Measurements from ENCODE around the gene DDX17.

The DDX17 gene

DNA sequence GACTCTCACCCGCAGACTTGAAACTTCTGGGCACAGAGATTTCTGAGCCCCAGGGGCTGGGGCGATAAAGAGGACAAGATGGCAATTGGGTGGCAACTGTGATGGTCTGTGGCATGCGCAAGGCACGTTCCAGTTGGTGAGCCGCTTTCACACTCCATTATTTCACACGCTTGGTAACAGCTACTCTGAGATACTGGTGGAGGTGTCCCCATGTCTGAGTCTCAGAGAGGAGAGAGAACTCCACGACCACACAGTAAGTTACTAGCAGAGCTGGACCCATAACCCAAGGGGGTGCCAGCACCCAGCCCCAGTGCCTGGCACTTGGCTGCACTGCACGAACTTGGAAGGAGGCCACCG is 45.1 kb downstream of the DDX17 start:
- FAIRE-seq = no peak
- peak; percentile 14 for DNase-seq (ENCODE audit: insufficient read length, low spot score)
- TF ChIP-seq SPI1 (IDR thresholded peaks at IDR 0.05; ENCODE audit: low read depth, low read length) = no peak
- no peak for TF ChIP-seq PAX5 (IDR thresholded peaks at IDR 0.05; ENCODE audit: insufficient read depth, low read length, severe bottlenecking)
- TF ChIP-seq TAF1 (IDR thresholded peaks at IDR 0.05; ENCODE audit: low read depth, low read length) = no peak
- no peak for TF ChIP-seq POLR2A (IDR thresholded peaks at IDR 0.05; ENCODE audit: low read depth, low read length)
- TF ChIP-seq POLR2AphosphoS5 (IDR thresholded peaks at IDR 0.05; ENCODE audit: low read depth, low read length) = no peak
- no peak for TF ChIP-seq POU2F2 (IDR thresholded peaks at IDR 0.05; ENCODE audit: low read depth, low read length)

DNA sequence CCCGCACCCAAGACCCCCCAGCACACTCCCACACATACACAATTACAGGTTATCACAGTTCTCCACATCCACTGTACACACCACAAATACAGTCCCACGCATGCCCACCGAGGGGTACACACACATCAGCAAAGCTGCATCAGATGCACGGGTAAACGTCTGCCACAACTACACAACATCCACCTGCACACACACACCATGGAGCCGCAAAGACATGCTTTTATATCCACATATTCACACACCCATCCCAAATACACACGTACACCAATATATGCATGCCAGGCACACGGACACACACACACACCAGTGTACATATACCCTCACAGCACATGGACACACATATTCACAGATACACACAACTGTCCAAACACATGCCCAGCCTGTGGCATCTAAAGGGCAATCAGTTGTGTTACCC is 45.7 kb downstream of the DDX17 start:
- no peak for DNase-seq (ENCODE audit: insufficient read length, low spot score)
- FAIRE-seq = peak; percentile 67
- no peak for TF ChIP-seq TAF1 (IDR thresholded peaks at IDR 0.05; ENCODE audit: low read depth, low read length)
- TF ChIP-seq POLR2A (IDR thresholded peaks at IDR 0.05; ENCODE audit: low read depth, low read length) = no peak
- TF ChIP-seq POU2F2 (IDR thresholded peaks at IDR 0.05; ENCODE audit: low read depth, low read length) = no peak

- FAIRE-seq (no peak), DNase-seq (ENCODE audit: insufficient read length, low spot score) (no peak)
- TF ChIP-seq POLR2A (IDR thresholded peaks at IDR 0.05; ENCODE audit: low read depth, low read length) = no peak
- TF ChIP-seq POLR2AphosphoS5 (IDR thresholded peaks at IDR 0.05; ENCODE audit: low read depth, low read length) = no peak
- TF ChIP-seq TAF1 (IDR thresholded peaks at IDR 0.05; ENCODE audit: low read depth, low read length) = no peak
- no peak for TF ChIP-seq SPI1 (IDR thresholded peaks at IDR 0.05; ENCODE audit: low read depth, low read length)
- TF ChIP-seq PAX5 (IDR thresholded peaks at IDR 0.05; ENCODE audit: insufficient read depth, low read length, severe bottlenecking) = no peak
- TF ChIP-seq POU2F2 (IDR thresholded peaks at IDR 0.05; ENCODE audit: low read depth, low read length) = no peak
These were observed 49.0 kb downstream of the DDX17 start for GRCh38 chr22:38456841-38457699.

- TF ChIP-seq POLR2AphosphoS5 (IDR thresholded peaks at IDR 0.05; ENCODE audit: low read depth, low read length) (no peak), TAF1 (IDR thresholded peaks at IDR 0.05; ENCODE audit: low read depth, low read length) (no peak), PAX5 (IDR thresholded peaks at IDR 0.05; ENCODE audit: insufficient read depth, low read length, severe bottlenecking) (no peak)
- FAIRE-seq = no peak
- no peak for DNase-seq (ENCODE audit: insufficient read length, low spot score)
These were observed 49.8 kb downstream of the DDX17 start for GRCh38 chr22:38456272-38456835.

DNA sequence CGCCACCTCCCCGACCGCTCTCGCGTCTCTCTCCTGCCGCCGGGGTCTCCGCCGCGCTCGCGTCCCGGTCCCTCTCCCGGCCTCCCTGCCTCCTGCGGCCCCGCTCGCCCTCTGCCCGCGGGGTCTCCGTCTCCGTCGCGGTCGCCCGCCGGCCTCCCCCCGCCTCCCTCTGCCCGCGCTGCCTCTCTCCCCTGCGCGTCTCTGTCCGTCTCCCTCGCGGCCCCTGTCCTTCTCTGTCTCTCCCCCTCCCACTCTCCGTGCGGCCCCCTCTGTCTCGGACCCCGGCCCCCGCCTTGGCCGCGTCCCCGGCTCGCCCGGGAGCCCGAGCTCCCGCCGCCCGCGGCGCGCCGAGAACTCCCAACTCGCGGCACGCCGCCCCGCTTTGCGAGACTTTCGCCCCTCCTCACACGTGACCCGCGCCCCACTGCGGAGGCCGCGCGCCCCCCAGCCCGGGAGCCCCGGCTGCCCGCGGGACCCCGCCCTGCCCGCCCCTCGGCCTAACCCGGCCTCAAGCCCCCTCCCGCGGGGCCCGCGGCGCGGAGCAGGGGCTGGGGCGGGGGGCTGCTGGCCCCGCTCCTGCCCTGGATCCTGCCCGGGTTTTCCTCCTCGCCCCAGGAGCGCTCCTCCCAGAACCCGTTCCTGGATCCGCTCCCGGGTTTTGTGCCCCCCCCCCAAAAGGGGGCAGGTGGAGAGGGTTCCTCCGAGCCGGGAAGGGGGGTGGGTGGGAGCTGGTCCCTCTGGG is 50.4 kb downstream of the DDX17 start:
- no peak for FAIRE-seq
- TF ChIP-seq TAF1 (IDR thresholded peaks at IDR 0.05; ENCODE audit: low read depth, low read length) (no peak), SPI1 (IDR thresholded peaks at IDR 0.05; ENCODE audit: low read depth, low read length) (no peak), POLR2A (IDR thresholded peaks at IDR 0.05; ENCODE audit: low read depth, low read length) (no peak), POU2F2 (IDR thresholded peaks at IDR 0.05; ENCODE audit: low read depth, low read length) (no peak), PAX5 (IDR thresholded peaks at IDR 0.05; ENCODE audit: insufficient read depth, low read length, severe bottlenecking) (no peak), POLR2AphosphoS5 (IDR thresholded peaks at IDR 0.05; ENCODE audit: low read depth, low read length) (no peak)
- no peak for DNase-seq (ENCODE audit: insufficient read length, low spot score)

DNA sequence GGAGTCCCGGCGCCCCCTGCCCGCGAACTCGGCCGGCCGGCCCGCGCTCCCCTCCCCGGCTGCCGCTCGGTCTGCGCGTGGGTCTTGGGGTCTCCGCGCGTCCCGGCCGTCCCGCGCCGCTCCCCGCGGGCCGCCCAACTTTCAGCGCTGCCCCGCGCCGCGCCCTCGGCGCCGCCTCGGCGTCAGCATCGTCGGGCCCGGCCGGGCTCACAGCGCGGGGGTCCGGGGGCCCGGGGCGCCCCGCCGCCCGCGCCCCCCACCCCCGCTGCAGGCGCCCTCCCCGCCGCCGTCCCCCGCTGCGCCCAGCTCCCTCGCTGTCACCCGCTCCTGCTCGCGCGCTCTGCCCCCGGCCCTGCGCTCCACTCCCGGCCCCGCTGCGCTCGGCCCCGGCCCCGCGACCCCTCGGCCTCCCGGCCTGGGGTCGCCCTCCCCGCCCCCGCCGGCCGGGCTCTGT is 51.0 kb downstream of the DDX17 start, which contains the start of gene KCNJ4:
TSS of gene KCNJ4 (minus strand) at position 124 of the 454 bp plus-strand sequence. CDS start 27,067 bp downstream, outside the sequence.
- no peak for FAIRE-seq
- DNase-seq (ENCODE audit: insufficient read length, low spot score) = no peak
- no peak for TF ChIP-seq POLR2A (IDR thresholded peaks at IDR 0.05; ENCODE audit: low read depth, low read length)
- no peak for TF ChIP-seq TAF1 (IDR thresholded peaks at IDR 0.05; ENCODE audit: low read depth, low read length)
- no peak for TF ChIP-seq SPI1 (IDR thresholded peaks at IDR 0.05; ENCODE audit: low read depth, low read length)
- no peak for TF ChIP-seq POU2F2 (IDR thresholded peaks at IDR 0.05; ENCODE audit: low read depth, low read length)
- TF ChIP-seq PAX5 (IDR thresholded peaks at IDR 0.05; ENCODE audit: insufficient read depth, low read length, severe bottlenecking) = no peak
- no peak for TF ChIP-seq POLR2AphosphoS5 (IDR thresholded peaks at IDR 0.05; ENCODE audit: low read depth, low read length)

GRCh38 chr22:38454353-38455075 is 51.6 kb downstream of the DDX17 start:
- DNase-seq (ENCODE audit: insufficient read length, low spot score) (peak; percentile 72), FAIRE-seq (peak; percentile 78)
- no peak for TF ChIP-seq PAX5 (IDR thresholded peaks at IDR 0.05; ENCODE audit: insufficient read depth, low read length, severe bottlenecking)
- no peak for TF ChIP-seq POU2F2 (IDR thresholded peaks at IDR 0.05; ENCODE audit: low read depth, low read length)
- TF ChIP-seq TAF1 (IDR thresholded peaks at IDR 0.05; ENCODE audit: low read depth, low read length) = no peak
- no peak for TF ChIP-seq POLR2A (IDR thresholded peaks at IDR 0.05; ENCODE audit: low read depth, low read length)
- TF ChIP-seq SPI1 (IDR thresholded peaks at IDR 0.05; ENCODE audit: low read depth, low read length) = no peak
- no peak for TF ChIP-seq POLR2AphosphoS5 (IDR thresholded peaks at IDR 0.05; ENCODE audit: low read depth, low read length)

GRCh38 chr22:38453996-38454352 is 52.1 kb downstream of the DDX17 start:
- FAIRE-seq (no peak), DNase-seq (ENCODE audit: insufficient read length, low spot score) (no peak)
- TF ChIP-seq POLR2A (IDR thresholded peaks at IDR 0.05; ENCODE audit: low read depth, low read length) (no peak), POLR2AphosphoS5 (IDR thresholded peaks at IDR 0.05; ENCODE audit: low read depth, low read length) (no peak), POU2F2 (IDR thresholded peaks at IDR 0.05; ENCODE audit: low read depth, low read length) (no peak), TAF1 (IDR thresholded peaks at IDR 0.05; ENCODE audit: low read depth, low read length) (no peak), SPI1 (IDR thresholded peaks at IDR 0.05; ENCODE audit: low read depth, low read length) (no peak), PAX5 (IDR thresholded peaks at IDR 0.05; ENCODE audit: insufficient read depth, low read length, severe bottlenecking) (no peak)
